CD4-positive, alpha-beta T cell treated with Interferon alpha-2 for 1 hour (primary cell): Measurements from ENCODE around the gene SCG3.

ENCODE experiments used
- DNase-seq, 2 donors: peaks; one replicate each; pipeline ENCODE4 v3.0.0-alpha.2; 2020 to 2022

The SCG3 gene

GRCh38 chr15:51731549-51732267, 50.4 kb downstream of the SCG3 start:
- DNase-seq, result peak; percentile 73 to 80

GRCh38 chr15:51732646-51733045, 51.3 kb downstream of the SCG3 start:
- DNase-seq, result no peak

GRCh38 chr15:51735228-51736010, 54.1 kb downstream of the SCG3 start:
- peak; percentile 31 to 59 for DNase-seq

GRCh38 chr15:51736069-51736468, 54.8 kb downstream of the SCG3 start:
- DNase-seq, result peak in 1 of 2 donors; percentile 26

- peak; percentile 38 to 63 for DNase-seq
Measured at GRCh38 chr15:51736751-51737521, 55.6 kb downstream of the SCG3 start.

- peak; percentile 48 to 73 for DNase-seq
Measured at GRCh38 chr15:51737522-51738305, 56.4 kb downstream of the SCG3 start, which contains the start of gene LYSMD2. TSS of gene LYSMD2 (minus strand) at chr15:51737655. CDS start at chr15:51737622, 33 bp downstream.

- no peak for DNase-seq
Measured at GRCh38 chr15:51738553-51738952, 57.2 kb downstream of the SCG3 start.

- DNase-seq, result no peak
Measured at GRCh38 chr15:51739061-51739712, 57.9 kb downstream of the SCG3 start.

- DNase-seq, result no peak
Measured at GRCh38 chr15:51749307-51749706, 68.0 kb downstream of the SCG3 start.

GRCh38 chr15:51750186-51750585, 68.9 kb downstream of the SCG3 start:
- DNase-seq, result no peak

GRCh38 chr15:51750792-51751696, 69.7 kb downstream of the SCG3 start, which contains the start of gene TMOD2:
TSS of gene TMOD2 (plus strand) at chr15:51751597. CDS start at chr15:51766442, 14,845 bp downstream.
- DNase-seq, result peak; percentile 26 to 62

- DNase-seq, result no peak
Measured at GRCh38 chr15:51751697-51752683, 70.7 kb downstream of the SCG3 start.

GRCh38 chr15:51752888-51753287, 71.6 kb downstream of the SCG3 start:
- no peak for DNase-seq

- no peak for DNase-seq
Measured at GRCh38 chr15:51754267-51754666, 73.0 kb downstream of the SCG3 start.

- DNase-seq, result no peak
Measured at GRCh38 chr15:51755790-51756189, 74.5 kb downstream of the SCG3 start.

- DNase-seq, result no peak
Measured at GRCh38 chr15:51756482-51756881, 75.2 kb downstream of the SCG3 start.

- DNase-seq, result no peak
Measured at GRCh38 chr15:51757450-51757849, 76.1 kb downstream of the SCG3 start.

GRCh38 chr15:51758645-51759044, 77.3 kb downstream of the SCG3 start:
- no peak for DNase-seq

GRCh38 chr15:51759557-51760070, 78.3 kb downstream of the SCG3 start:
- peak in 1 of 2 donors; percentile 26 for DNase-seq
